B cell (primary cell): ENCODE results near the gene EXOC6. TPM values are rescaled to one million over a fixed set of nuclear protein-coding genes. Genes with fewer than 3 reads are reported as not detected.

Experiments used
- ATAC-seq: fragments of 200-7000 bp; cut with Tn5 transposase; one replicate; pipeline ENCODE4 v1.10.0; 2021; ENCODE audit warnings: low read depth, mild to moderate bottlenecking, moderate number of reproducible peaks, moderate library complexity
- CTCF ChIA-PET: fragments of 350-600 bp; sonication (Branson Sonifier 250); formaldehyde crosslinking; loops from one replicate; lab custom pipeline; 2021; ENCODE audit warnings: antibody characterized with exemption, inconsistent platforms; lab: Charles Lee
- POLR2A ChIA-PET: fragments of 350-600 bp; sonication (Branson Sonifier 250); formaldehyde crosslinking; loops from one replicate; lab custom pipeline; 2021; ENCODE audit warnings: antibody characterized with exemption; lab: Charles Lee
- DNase-seq: peaks from one replicate; pipeline ENCODE4 v3.0.0; 2013
- H2AFZ ChIP-seq: 2 replicates; pipeline ENCODE4 v1.6.1; 2012; ENCODE audit warnings: mild to moderate bottlenecking, low read depth, low read length; ENCODE audit not compliant: insufficient read depth, poor library complexity, severe bottlenecking
- H3K27ac ChIP-seq, 2 donors: 1 replicate in 1 of 2; 2 replicates in 1 of 2; pipeline ENCODE4 v1.5.1; 2012 to 2013; ENCODE audit warnings: low read length in 2 of 2, mild to moderate bottlenecking in 2 of 2, moderate library complexity in 1 of 2
- H3K27me3 ChIP-seq, 4 experiments: fragments of 200-600 bp in 1 of 4; sonication (generic) in 1 of 4; replicated peaks in 1 of 4; 1 replicate in 2 of 4; 2 replicates in 2 of 4; pipeline versions ENCODE4 v1.6.1 to v1.7.0; 2013 to 2016; ENCODE audit warnings: low read length in 3 of 4, mild to moderate bottlenecking in 2 of 4, mixed read lengths in 1 of 4, moderate library complexity in 1 of 4; ENCODE audit not compliant: insufficient read depth in 4 of 4, control insufficient read depth in 3 of 4; ENCODE audit errors: control extremely low read depth in 1 of 4
- H3K36me3 ChIP-seq, 2 experiments: replicated peaks in 1 of 2; 1 replicate in 1 of 2; 2 replicates in 1 of 2; pipeline versions ENCODE4 v1.6.1 to v1.7.1; 2013; ENCODE audit warnings: low read length in 1 of 2; ENCODE audit not compliant: insufficient read depth in 2 of 2, control insufficient read depth in 1 of 2; ENCODE audit errors: control extremely low read depth in 1 of 2, extremely low read depth in 1 of 2
- H3K4me1 ChIP-seq, 2 donors: fragments of 200-600 bp in 1 of 2; sonication (generic) in 1 of 2; 1 replicate in 1 of 2; 2 replicates in 1 of 2; pipeline versions ENCODE4 v1.5.1 to v1.6.1; 2013 to 2017; ENCODE audit warnings: low read length in 2 of 2; ENCODE audit not compliant: control insufficient read depth in 2 of 2, insufficient read depth in 2 of 2
- H3K4me2 ChIP-seq: replicated peaks from 2 replicates; pipeline ENCODE3; 2012; ENCODE audit warnings: mild to moderate bottlenecking, low read depth, low read length; ENCODE audit not compliant: poor library complexity, severe bottlenecking
- H3K4me3 ChIP-seq, 5 experiments: fragments of 200-600 bp in 1 of 5; sonication (generic) in 1 of 5; 1 replicate in 3 of 5; 2 replicates in 2 of 5; pipeline versions ENCODE4 v1.5.1 to v1.7.0; 2011 to 2016; ENCODE audit warnings: low read length in 4 of 5, mild to moderate bottlenecking in 4 of 5, low read depth in 2 of 5, control low read depth in 1 of 5, moderate library complexity in 1 of 5; ENCODE audit not compliant: insufficient read depth in 1 of 5; ENCODE audit errors: control extremely low read depth in 1 of 5, extremely low read depth in 1 of 5
- H3K79me2 ChIP-seq: fragments of 200-600 bp; sonication (generic); one replicate; pipeline ENCODE4 v1.6.0; 2016; ENCODE audit warnings: low read length; ENCODE audit not compliant: control insufficient read depth, insufficient read depth
- H3K9ac ChIP-seq: fragments of 200-600 bp; sonication (generic); 2 replicates; pipeline ENCODE4 v1.6.1; 2017; ENCODE audit warnings: mild to moderate bottlenecking, low read length, moderate library complexity
- H3K9me3 ChIP-seq, 3 donors: one replicate each; pipeline versions ENCODE4 v1.6.1 to v1.7.1; 2013; ENCODE audit warnings: low read length in 2 of 3; ENCODE audit not compliant: control insufficient read depth in 2 of 3, insufficient read depth in 1 of 3; ENCODE audit errors: control extremely low read depth in 1 of 3
- H4K20me1 ChIP-seq: 2 replicates; pipeline ENCODE4 v1.6.0; 2012; ENCODE audit warnings: mild to moderate bottlenecking, low read length; ENCODE audit not compliant: insufficient read depth, control insufficient read depth, poor library complexity, severe bottlenecking
- H3K27ac Mint-ChIP-seq: one replicate; pipeline ENCODE4 v1.8.0; 2021; ENCODE audit warnings: mixed read lengths
- H3K27me3 Mint-ChIP-seq: one replicate; pipeline ENCODE4 v1.8.0; 2021; ENCODE audit warnings: mixed read lengths
- H3K4me1 Mint-ChIP-seq: one replicate; pipeline ENCODE4 v1.8.0; 2021; ENCODE audit warnings: mixed read lengths
- H3K4me3 Mint-ChIP-seq: one replicate; pipeline ENCODE4 v1.8.0; 2021; ENCODE audit warnings: mixed read lengths
- H3K9me3 Mint-ChIP-seq: one replicate; pipeline ENCODE4 v1.8.0; 2022; ENCODE audit warnings: mixed read lengths; ENCODE audit not compliant: insufficient read depth
- EZH2 ChIP-seq: IDR thresholded peaks from 2 replicates; pipeline ENCODE4 v1.6.1; 2012; ENCODE audit warnings: borderline replicate concordance, low read depth, mild to moderate bottlenecking, moderate library complexity, low read length; ENCODE audit not compliant: insufficient read depth, poor library complexity, severe bottlenecking
- WGBS: methylation state at CpG from one replicate; pipeline ENCODE4 v1.1.5; 2013; ENCODE audit warnings: missing lambda C conversion rate; ENCODE audit not compliant: insufficient coverage; 5-methylcytosine and 5-hydroxymethylcytosine counted together
- intact Hi-C: fragments of 100-400 bp; cut with micrococcal nuclease; formaldehyde crosslinking; loops from one replicate; pipeline ENCODE4 v1.10.0; 2022
- polyA plus RNA-seq: library from polyadenylated mRNA; depleted of rRNA; stranded (reverse); fragments of >200 nt; gene quantifications from 2 replicates; pipeline ENCODE4 v1.2.3, GENCODE V29; 2012
- total RNA-seq, 2 donors: library from RNA; stranded (reverse); fragments of 120-200 nt in 1 of 2; gene quantifications; 1 replicate in 1 of 2; 2 replicates in 1 of 2; pipeline versions ENCODE4 v1.2.3 to v1.2.4, GENCODE V29; 2013 to 2022
- TF ChIP-seq, protein P1 (sequence below): fragments of 200-600 bp; IDR thresholded peaks from one replicate; pipeline ENCODE4 v1.8.0; 2022; ENCODE audit warnings: antibody characterized with exemption, mild to moderate bottlenecking

The EXOC6 gene
- total and polyA plus RNA-seq, 2 donors (not counting 1 experiment from before 2014, with no cell fraction given) = 7.9 to 22.6 TPM

DNA sequence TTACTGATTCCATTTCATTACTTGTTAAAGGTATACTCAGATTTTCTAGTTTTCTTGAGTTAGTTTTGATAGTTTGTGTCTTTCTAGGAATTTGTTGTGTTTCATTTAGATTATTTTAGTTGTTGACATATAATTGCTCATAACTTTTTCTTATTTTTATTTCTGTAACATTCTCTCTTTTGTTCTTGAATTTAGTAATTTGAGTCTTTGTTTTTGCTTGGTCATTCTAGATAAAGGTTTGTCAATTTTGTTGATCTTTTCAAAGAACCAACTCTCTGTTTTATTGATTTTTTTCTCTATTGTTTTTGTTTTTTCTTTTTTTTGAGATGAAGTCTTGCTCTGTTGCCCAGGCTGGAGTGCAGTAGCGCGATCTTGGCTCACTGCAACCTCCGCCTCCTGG is 7.2 kb downstream of the EXOC6 start:
- Histone ChIP-seq H3K4me3 (no peak overlapping the region), H3K36me3 (no peaks in the 10 kb centered on the region), H2AFZ (no peak overlapping the region), H4K20me1 (peaks cover 26% of the 10 kb centered on the region), H3K9ac (no peak overlapping the region), H3K4me1 (no peaks in the 10 kb centered on the region), H3K27me3 (no peaks in the 10 kb centered on the region), H3K4me2 (no peak overlapping the region), H3K9me3 (peaks cover 8 to 24% (median 17%) of the 10 kb centered on the region in 3 donors), H3K79me2 (peaks cover 96% of the 10 kb centered on the region), H3K27ac (no peak overlapping the region)
- TF ChIP-seq, protein P1, sequence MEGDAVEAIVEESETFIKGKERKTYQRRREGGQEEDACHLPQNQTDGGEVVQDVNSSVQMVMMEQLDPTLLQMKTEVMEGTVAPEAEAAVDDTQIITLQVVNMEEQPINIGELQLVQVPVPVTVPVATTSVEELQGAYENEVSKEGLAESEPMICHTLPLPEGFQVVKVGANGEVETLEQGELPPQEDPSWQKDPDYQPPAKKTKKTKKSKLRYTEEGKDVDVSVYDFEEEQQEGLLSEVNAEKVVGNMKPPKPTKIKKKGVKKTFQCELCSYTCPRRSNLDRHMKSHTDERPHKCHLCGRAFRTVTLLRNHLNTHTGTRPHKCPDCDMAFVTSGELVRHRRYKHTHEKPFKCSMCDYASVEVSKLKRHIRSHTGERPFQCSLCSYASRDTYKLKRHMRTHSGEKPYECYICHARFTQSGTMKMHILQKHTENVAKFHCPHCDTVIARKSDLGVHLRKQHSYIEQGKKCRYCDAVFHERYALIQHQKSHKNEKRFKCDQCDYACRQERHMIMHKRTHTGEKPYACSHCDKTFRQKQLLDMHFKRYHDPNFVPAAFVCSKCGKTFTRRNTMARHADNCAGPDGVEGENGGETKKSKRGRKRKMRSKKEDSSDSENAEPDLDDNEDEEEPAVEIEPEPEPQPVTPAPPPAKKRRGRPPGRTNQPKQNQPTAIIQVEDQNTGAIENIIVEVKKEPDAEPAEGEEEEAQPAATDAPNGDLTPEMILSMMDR = no peak
- TF ChIP-seq EZH2 = no peak
- Mint-ChIP-seq H3K9me3 (peaks cover 21% of the 10 kb centered on the region), H3K27ac (no peak overlapping the region), H3K27me3 (no peaks in the 10 kb centered on the region), H3K4me3 (no peak overlapping the region), H3K4me1 (peaks cover 7% of the 10 kb centered on the region)
- POLR2A ChIA-PET = no interaction called here
- WGBS = no CpG with 5 or more reads among the region's 3 CpGs
- no peak for ATAC-seq
- no peak for DNase-seq
- intact Hi-C loops = no loop called here
- CTCF ChIA-PET = interaction anchor here (0.8 kb wide), 1 partner anchor 14 kb away, joined by 3 read pairs; no protein-coding TSS in a partner anchor

DNA sequence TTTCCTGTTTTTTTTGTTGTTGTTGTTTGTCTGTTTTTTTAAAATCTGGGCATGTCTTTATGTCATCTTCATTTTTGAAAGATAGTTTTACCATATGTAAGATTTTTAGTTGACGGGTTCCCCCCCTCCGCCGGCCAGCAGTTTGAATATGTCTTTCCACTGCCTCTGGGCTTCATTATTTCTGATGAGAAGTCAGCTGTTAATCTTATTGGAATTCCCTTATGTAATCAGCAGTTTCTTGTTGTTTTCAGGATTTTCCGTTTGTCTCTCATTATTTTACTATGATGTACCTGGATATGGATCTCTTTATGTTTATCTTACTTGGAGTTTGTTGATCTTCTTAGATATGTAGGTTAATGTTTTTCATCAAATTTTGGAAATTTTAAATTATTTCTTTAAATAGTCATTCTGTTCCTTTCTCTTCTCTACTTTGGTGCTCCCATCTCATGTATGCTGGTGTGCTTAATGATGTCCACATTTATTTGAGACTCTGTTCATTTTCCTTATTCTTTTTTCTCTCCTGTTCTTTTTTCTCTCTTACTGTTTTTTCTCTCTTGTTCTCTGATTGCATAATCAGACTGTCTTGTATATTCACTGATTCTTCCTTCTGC is 9.7 kb downstream of the EXOC6 start:
- DNase-seq (no peak), ATAC-seq (no peak)
- Mint-ChIP-seq H3K27me3 (no peaks in the 10 kb centered on the region), H3K4me3 (no peak overlapping the region), H3K9me3 (peaks cover 24% of the 10 kb centered on the region), H3K4me1 (peaks cover 20% of the 10 kb centered on the region), H3K27ac (no peak overlapping the region)
- Histone ChIP-seq H3K4me1 (no peaks in the 10 kb centered on the region), H3K27ac (no peak overlapping the region), H3K9ac (no peak overlapping the region), H3K9me3 (peaks cover 8 to 24% (median 17%) of the 10 kb centered on the region in 3 donors), H3K4me2 (no peak overlapping the region), H2AFZ (no peak overlapping the region), H3K27me3 (no peaks in the 10 kb centered on the region), H3K79me2 (peaks cover 98% of the 10 kb centered on the region), H3K4me3 (no peak overlapping the region), H3K36me3 (no peaks in the 10 kb centered on the region), H4K20me1 (peaks cover 47% of the 10 kb centered on the region)
- WGBS = 90% methylated on average over 2 of the region's 4 CpGs
- TF ChIP-seq EZH2 = no peak
- TF ChIP-seq, protein P1 = no peak
- ChIA-PET POLR2A (no interaction called here), CTCF (no interaction called here)
- intact Hi-C loops = no loop called here
